CD4-positive, CD25-positive, alpha-beta regulatory T cell (primary cell): ENCODE measurements around the gene CYP4B1. TPM values are rescaled to one million over a fixed set of nuclear protein-coding genes. Genes with fewer than 3 reads are reported as not detected.

Experiments used
- ATAC-seq, 2 donors: fragments of 150-1000 bp; cut with Tn5 transposase; one replicate each; pipeline ENCODE4 v1.10.0; 2021; ENCODE audit warnings: low read depth in 2 of 2, moderate number of reproducible peaks in 2 of 2, moderate library complexity in 1 of 2
- DNase-seq, 3 donors: peaks; one replicate each; pipeline versions ENCODE4 v3.0.0 to v3.0.0-alpha.2; 2012 to 2022; ENCODE audit warnings: mixed read lengths in 1 of 3
- H3K27ac ChIP-seq: one replicate; pipeline ENCODE4 v1.7.0; 2013; ENCODE audit warnings: mild to moderate bottlenecking, low read length; ENCODE audit not compliant: insufficient read depth, poor library complexity, severe bottlenecking
- H3K27me3 ChIP-seq: one replicate; pipeline ENCODE4 v1.7.0; 2013; ENCODE audit warnings: low read length; ENCODE audit not compliant: control insufficient read depth, insufficient read depth
- H3K36me3 ChIP-seq: one replicate; pipeline ENCODE4 v1.7.0; 2013; ENCODE audit warnings: mild to moderate bottlenecking, low read length, moderate library complexity; ENCODE audit not compliant: control insufficient read depth, insufficient read depth
- H3K4me1 ChIP-seq: 2 replicates; pipeline ENCODE4 v1.7.0; 2013; ENCODE audit warnings: mild to moderate bottlenecking, low read length; ENCODE audit not compliant: insufficient read depth, control insufficient read depth, poor library complexity, severe bottlenecking
- H3K4me3 ChIP-seq: one replicate; pipeline ENCODE4 v1.7.0; 2013; ENCODE audit warnings: low read depth, mild to moderate bottlenecking, low read length, moderate library complexity
- H3K9me3 ChIP-seq, 2 experiments: 1 replicate in 1 of 2; 2 replicates in 1 of 2; pipeline ENCODE4 v1.7.0; 2013; ENCODE audit warnings: low read length in 2 of 2, mild to moderate bottlenecking in 1 of 2, moderate library complexity in 1 of 2; ENCODE audit not compliant: control insufficient read depth in 2 of 2
- H3K27ac Mint-ChIP-seq, 3 donors: one replicate each; pipeline ENCODE4 v1.8.0; 2020 to 2022; ENCODE audit warnings: mild to moderate bottlenecking in 3 of 3, mixed read lengths in 3 of 3, moderate library complexity in 2 of 3
- H3K27me3 Mint-ChIP-seq: one replicate; pipeline ENCODE4 v1.8.0; 2022; ENCODE audit warnings: mild to moderate bottlenecking, mixed read lengths
- H3K36me3 Mint-ChIP-seq: one replicate; pipeline ENCODE4 v1.8.0; 2020; ENCODE audit warnings: mixed read lengths
- H3K4me1 Mint-ChIP-seq, 4 donors: one replicate each; pipeline ENCODE4 v1.8.0; 2020 to 2022; ENCODE audit warnings: mixed read lengths in 4 of 4, mild to moderate bottlenecking in 1 of 4
- H3K4me3 Mint-ChIP-seq, 4 donors: one replicate each; pipeline ENCODE4 v1.8.0; 2020 to 2022; ENCODE audit warnings: mild to moderate bottlenecking in 4 of 4, mixed read lengths in 4 of 4, moderate library complexity in 3 of 4
- H3K9me3 Mint-ChIP-seq, 7 donors: one replicate each; pipeline ENCODE4 v1.8.0; 2020 to 2022; ENCODE audit warnings: mixed read lengths in 7 of 7, mild to moderate bottlenecking in 3 of 7, moderate library complexity in 2 of 7
- polyA plus RNA-seq, 4 donors: library from polyadenylated mRNA; unstranded; fragments of 300-500 nt; fragmentation: Illumina TruSeq; gene quantifications; one replicate each; pipeline ENCODE4 v1.2.3, GENCODE V29; 2021
- total RNA-seq: library from RNA; stranded (reverse); gene quantifications from one replicate; pipeline ENCODE4 v1.2.3, GENCODE V29; 2022

The CYP4B1 gene
- total and polyA plus RNA-seq, 5 donors from 2014 or later, result not detected

DNA sequence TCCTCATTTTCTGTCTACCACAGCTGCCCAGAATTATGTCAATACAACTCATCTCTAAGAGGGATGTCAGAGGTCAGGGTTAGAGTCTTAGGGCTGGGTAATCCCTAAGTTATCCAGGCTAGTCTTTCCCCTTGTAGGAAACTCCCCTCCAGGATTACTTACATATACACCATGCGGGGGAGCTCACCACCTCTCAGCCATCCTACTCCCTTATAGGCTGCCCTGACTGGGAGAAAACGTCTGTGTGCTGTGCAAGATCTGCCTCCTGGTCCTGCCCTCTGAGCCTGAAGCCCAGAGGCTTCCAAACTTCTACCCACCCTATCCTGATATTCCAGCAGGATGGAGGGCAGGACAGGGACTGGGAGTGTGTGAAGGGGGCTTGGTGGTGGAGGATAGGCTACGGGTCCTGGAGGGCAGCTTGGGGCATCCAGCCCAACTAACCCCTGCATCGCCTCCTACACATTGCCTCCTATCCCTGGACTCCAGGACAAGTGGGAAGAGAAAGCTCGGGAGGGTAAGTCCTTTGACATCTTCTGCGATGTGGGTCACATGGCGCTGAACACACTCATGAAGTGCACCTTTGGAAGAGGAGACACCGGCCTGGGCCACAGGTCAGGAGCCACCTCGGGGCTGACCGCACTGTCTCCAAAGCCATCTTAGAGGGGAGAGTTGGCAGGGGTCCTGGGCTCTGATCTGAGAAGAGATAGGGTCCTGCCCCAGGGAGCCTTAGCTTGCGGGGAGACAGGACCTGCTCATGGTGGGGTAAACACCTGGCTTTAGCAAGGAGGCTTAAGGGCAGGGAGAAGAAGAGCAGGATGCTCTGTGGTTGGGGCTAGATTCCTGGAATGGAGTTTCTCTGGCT lies 14.4 kb downstream of the CYP4B1 start:
- H3K36me3 Mint-ChIP-seq, result no peaks in the 10 kb centered on the region
- no peak for ATAC-seq

DNA sequence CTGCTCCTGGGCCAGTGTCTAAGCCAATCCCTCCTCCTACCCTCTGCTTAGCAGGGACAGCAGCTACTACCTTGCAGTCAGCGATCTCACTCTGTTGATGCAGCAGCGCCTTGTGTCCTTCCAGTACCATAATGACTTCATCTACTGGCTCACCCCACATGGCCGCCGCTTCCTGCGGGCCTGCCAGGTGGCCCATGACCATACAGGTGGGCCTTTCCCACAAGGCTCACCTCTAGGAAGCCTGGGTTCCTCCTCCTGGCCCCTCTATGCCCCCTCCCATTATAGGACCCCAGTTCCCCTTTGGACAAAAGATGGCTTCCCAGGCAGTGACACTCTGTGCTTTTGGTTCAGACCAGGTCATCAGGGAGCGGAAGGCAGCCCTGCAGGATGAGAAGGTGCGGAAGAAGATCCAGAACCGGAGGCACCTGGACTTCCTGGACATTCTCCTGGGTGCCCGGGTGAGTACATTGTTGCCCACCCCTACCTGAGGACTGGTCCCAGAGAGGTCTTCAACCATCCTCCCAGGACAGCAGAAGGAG lies 15.1 kb downstream of the CYP4B1 start:
- H3K4me1 Mint-ChIP-seq, result no peaks in the 10 kb centered on the region
- no peaks in the 10 kb centered on the region for H3K9me3 Mint-ChIP-seq
- DNase-seq (no peak), ATAC-seq (no peak)
- H3K27ac Mint-ChIP-seq, result no peak overlapping the region
- no peak overlapping the region for H3K4me3 ChIP-seq
- no peak overlapping the region for H3K27ac ChIP-seq
- H3K27me3 ChIP-seq, result no peaks in the 10 kb centered on the region
- H3K27me3 Mint-ChIP-seq, result peaks cover 4% of the 10 kb centered on the region
- H3K4me3 Mint-ChIP-seq, result no peak overlapping the region
- H3K36me3 Mint-ChIP-seq, result no peaks in the 10 kb centered on the region
- H3K9me3 ChIP-seq, result no peaks in the 10 kb centered on the region
- no peaks in the 10 kb centered on the region for H3K4me1 ChIP-seq
- H3K36me3 ChIP-seq, result no peaks in the 10 kb centered on the region

More for the DNA sequence above, 14.4 kb downstream of the CYP4B1 start:
- no peak for DNase-seq
- Mint-ChIP-seq H3K27ac (no peak overlapping the region), H3K27me3 (peaks cover 4% of the 10 kb centered on the region), H3K9me3 (no peaks in the 10 kb centered on the region), H3K4me1 (no peaks in the 10 kb centered on the region), H3K4me3 (no peak overlapping the region)
- H3K4me1 ChIP-seq, result no peaks in the 10 kb centered on the region
- no peaks in the 10 kb centered on the region for H3K36me3 ChIP-seq
- no peak overlapping the region for H3K27ac ChIP-seq
- no peak overlapping the region for H3K4me3 ChIP-seq
- H3K9me3 ChIP-seq, result no peaks in the 10 kb centered on the region
- H3K27me3 ChIP-seq, result no peaks in the 10 kb centered on the region

DNA sequence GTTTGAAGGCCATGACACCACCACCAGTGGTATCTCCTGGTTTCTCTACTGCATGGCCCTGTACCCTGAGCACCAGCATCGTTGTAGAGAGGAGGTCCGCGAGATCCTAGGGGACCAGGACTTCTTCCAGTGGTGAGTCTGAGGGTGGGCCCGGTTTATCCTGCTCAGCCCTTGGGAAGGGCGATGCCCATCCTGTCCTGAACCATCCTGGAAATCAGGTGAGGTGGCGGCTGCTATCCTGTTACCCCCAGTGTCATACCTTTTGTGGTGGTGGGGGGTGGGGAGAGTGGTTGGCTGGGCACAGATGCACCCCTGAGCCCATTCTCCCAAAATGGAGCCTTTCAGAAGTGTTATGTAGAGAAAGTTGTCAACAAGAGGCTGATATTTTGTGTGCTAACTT lies 16.3 kb downstream of the CYP4B1 start:
- Histone ChIP-seq H3K27me3 (no peaks in the 10 kb centered on the region), H3K9me3 (no peaks in the 10 kb centered on the region), H3K4me1 (no peaks in the 10 kb centered on the region), H3K27ac (no peak overlapping the region), H3K36me3 (no peaks in the 10 kb centered on the region), H3K4me3 (no peak overlapping the region)
- H3K36me3 Mint-ChIP-seq, result no peaks in the 10 kb centered on the region
- H3K9me3 Mint-ChIP-seq, result no peaks in the 10 kb centered on the region
- ATAC-seq, result no peak
- H3K27me3 Mint-ChIP-seq, result peaks cover 4% of the 10 kb centered on the region
- no peak overlapping the region for H3K4me3 Mint-ChIP-seq
- no peak overlapping the region for H3K27ac Mint-ChIP-seq
- DNase-seq, result no peak
- no peaks in the 10 kb centered on the region for H3K4me1 Mint-ChIP-seq

DNA sequence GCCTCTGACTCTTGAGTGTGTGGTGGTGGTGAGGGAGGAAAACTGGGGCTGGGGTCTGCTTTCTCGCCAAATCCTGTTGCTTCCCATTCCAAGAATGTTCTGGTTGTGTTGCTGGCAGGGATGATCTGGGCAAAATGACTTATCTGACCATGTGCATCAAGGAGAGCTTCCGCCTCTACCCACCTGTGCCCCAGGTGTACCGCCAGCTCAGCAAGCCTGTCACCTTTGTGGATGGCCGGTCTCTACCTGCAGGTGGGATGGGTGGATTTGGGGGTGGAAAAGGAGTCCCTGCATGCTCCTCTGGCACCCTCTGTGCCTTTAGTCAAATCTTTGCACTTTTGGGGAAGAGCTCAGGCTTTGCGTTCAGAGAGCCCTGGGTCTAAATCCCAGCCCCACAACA lies 18.1 kb downstream of the CYP4B1 start:
- no peak overlapping the region for H3K4me3 Mint-ChIP-seq
- no peaks in the 10 kb centered on the region for H3K4me1 Mint-ChIP-seq
- H3K4me1 ChIP-seq, result no peaks in the 10 kb centered on the region
- peaks cover 4% of the 10 kb centered on the region for H3K27me3 Mint-ChIP-seq
- no peaks in the 10 kb centered on the region for H3K9me3 ChIP-seq
- H3K9me3 Mint-ChIP-seq, result no peaks in the 10 kb centered on the region
- no peak overlapping the region for H3K27ac ChIP-seq
- H3K36me3 Mint-ChIP-seq, result no peaks in the 10 kb centered on the region
- no peak overlapping the region for H3K4me3 ChIP-seq
- no peaks in the 10 kb centered on the region for H3K27me3 ChIP-seq
- H3K27ac Mint-ChIP-seq, result no peak overlapping the region
- H3K36me3 ChIP-seq, result no peaks in the 10 kb centered on the region
- DNase-seq (no peak), ATAC-seq (no peak)

DNA sequence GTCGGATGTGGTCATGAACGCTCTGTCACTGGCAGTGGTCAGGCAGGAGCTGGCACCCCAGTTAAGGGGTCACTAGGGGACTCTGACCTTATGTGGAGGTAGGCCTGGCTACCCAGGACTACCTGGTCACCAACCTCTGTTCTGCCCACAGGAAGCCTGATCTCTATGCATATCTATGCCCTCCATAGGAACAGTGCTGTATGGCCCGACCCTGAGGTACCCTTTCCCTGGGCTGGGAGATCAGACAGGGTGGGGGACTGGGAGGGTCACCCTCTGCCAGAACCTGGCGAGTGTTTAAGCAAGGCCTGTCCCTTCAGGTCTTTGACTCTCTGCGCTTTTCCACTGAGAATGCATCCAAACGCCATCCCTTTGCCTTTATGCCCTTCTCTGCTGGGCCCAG lies 19.0 kb downstream of the CYP4B1 start:
- Histone ChIP-seq H3K4me1 (no peaks in the 10 kb centered on the region), H3K27ac (no peak overlapping the region), H3K4me3 (no peak overlapping the region), H3K9me3 (no peaks in the 10 kb centered on the region), H3K36me3 (no peaks in the 10 kb centered on the region), H3K27me3 (no peaks in the 10 kb centered on the region)
- H3K4me1 Mint-ChIP-seq, result no peaks in the 10 kb centered on the region
- H3K36me3 Mint-ChIP-seq, result no peaks in the 10 kb centered on the region
- H3K27ac Mint-ChIP-seq, result no peak overlapping the region
- peaks cover 0 to 2% (median 0%) of the 10 kb centered on the region in 7 donors for H3K9me3 Mint-ChIP-seq
- no peak for DNase-seq
- H3K27me3 Mint-ChIP-seq, result peaks cover 4% of the 10 kb centered on the region
- no peak for ATAC-seq
- H3K4me3 Mint-ChIP-seq, result no peak overlapping the region

DNA sequence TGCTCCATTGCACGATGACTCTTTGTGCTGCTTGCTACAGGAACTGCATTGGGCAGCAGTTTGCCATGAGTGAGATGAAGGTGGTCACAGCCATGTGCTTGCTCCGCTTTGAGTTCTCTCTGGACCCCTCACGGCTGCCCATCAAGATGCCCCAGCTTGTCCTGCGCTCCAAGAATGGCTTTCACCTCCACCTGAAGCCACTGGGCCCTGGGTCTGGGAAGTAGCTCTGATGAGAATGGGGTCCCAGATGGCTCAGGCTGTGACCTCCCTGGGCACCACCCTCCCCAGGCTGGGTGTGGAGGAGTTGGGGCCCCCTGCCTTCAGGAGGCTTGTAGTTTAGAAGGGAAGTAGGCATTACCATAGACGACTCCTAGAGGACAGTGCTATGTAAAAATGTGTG lies 19.7 kb downstream of the CYP4B1 start:
- Histone ChIP-seq H3K9me3 (no peaks in the 10 kb centered on the region), H3K27me3 (no peaks in the 10 kb centered on the region), H3K36me3 (no peaks in the 10 kb centered on the region), H3K27ac (no peak overlapping the region), H3K4me3 (no peak overlapping the region), H3K4me1 (no peaks in the 10 kb centered on the region)
- H3K9me3 Mint-ChIP-seq, result peaks cover 0 to 2% (median 0%) of the 10 kb centered on the region in 7 donors
- no peak for DNase-seq
- no peak for ATAC-seq
- H3K36me3 Mint-ChIP-seq, result no peaks in the 10 kb centered on the region
- no peak overlapping the region for H3K4me3 Mint-ChIP-seq
- peaks cover 4% of the 10 kb centered on the region for H3K27me3 Mint-ChIP-seq
- H3K27ac Mint-ChIP-seq, result no peak overlapping the region
- no peaks in the 10 kb centered on the region for H3K4me1 Mint-ChIP-seq

DNA sequence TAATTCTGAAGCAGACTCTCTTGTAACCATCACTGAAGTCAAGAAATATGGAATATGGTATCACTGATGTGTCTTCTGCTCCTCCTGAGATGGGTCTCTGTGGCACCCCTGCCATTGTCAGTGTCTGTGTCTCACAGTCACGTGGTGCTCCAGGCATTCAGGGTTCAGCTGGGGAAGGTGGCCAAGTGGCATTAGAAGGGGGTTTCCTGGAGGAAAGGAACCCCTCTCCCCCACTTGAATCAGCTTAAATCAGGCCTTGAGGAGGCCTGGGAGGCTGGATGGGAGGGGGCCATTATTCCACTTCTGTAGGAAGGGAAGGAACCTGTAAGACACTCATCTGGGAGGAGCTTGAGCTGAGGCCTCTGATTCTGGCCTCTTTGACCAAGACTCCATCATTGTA lies 20.5 kb downstream of the CYP4B1 start:
- no peaks in the 10 kb centered on the region for H3K27me3 Mint-ChIP-seq
- Histone ChIP-seq H3K9me3 (no peaks in the 10 kb centered on the region), H3K27ac (no peak overlapping the region), H3K36me3 (no peaks in the 10 kb centered on the region), H3K4me1 (no peaks in the 10 kb centered on the region), H3K27me3 (no peaks in the 10 kb centered on the region), H3K4me3 (no peak overlapping the region)
- no peak overlapping the region for H3K4me3 Mint-ChIP-seq
- peaks cover 0 to 2% (median 0%) of the 10 kb centered on the region in 7 donors for H3K9me3 Mint-ChIP-seq
- no peaks in the 10 kb centered on the region for H3K36me3 Mint-ChIP-seq
- DNase-seq (no peak), ATAC-seq (no peak)
- H3K27ac Mint-ChIP-seq, result no peak overlapping the region
- no peaks in the 10 kb centered on the region for H3K4me1 Mint-ChIP-seq

DNA sequence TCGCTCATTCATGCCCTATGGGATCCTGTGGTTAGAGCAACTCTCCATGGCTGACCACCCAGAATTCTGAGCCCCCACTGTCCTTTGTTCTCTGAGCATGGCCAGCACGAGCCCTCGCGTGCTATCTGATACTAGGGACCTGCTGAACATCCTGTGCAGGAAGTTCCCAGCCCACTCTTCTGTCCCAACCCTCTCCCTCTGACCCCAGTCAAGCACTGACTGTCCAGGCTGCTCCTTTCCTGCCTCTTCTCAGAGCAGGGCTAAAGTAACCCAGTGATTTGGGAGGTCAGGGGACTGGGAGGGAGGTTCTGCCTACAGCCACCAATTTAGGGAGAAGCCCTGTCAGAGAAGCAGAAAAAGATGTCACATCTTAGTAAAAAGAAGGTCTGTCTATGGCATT lies 21.2 kb downstream of the CYP4B1 start:
- Histone ChIP-seq H3K27me3 (no peaks in the 10 kb centered on the region), H3K27ac (no peak overlapping the region), H3K9me3 (no peaks in the 10 kb centered on the region), H3K36me3 (no peaks in the 10 kb centered on the region), H3K4me3 (no peak overlapping the region), H3K4me1 (no peaks in the 10 kb centered on the region)
- Mint-ChIP-seq H3K27ac (no peak overlapping the region), H3K4me1 (no peaks in the 10 kb centered on the region), H3K4me3 (no peak overlapping the region), H3K9me3 (peaks cover 0 to 2% (median 0%) of the 10 kb centered on the region in 7 donors), H3K36me3 (no peaks in the 10 kb centered on the region), H3K27me3 (no peaks in the 10 kb centered on the region)
- ATAC-seq (no peak), DNase-seq (no peak)
